HEK293 (cell line): ENCODE results near the gene CRB2.

Experiments used
- CTCF ChIA-PET: fragments of 350-600 bp; formaldehyde crosslinking; extraction: SDS; loops from one replicate; lab custom pipeline; 2021; ENCODE audit warnings: antibody characterized with exemption; lab: Yijun Ruan, JAX
- POLR2A ChIA-PET: fragments of 300-600 bp; formaldehyde crosslinking; extraction: SDS; loops from one replicate; lab custom pipeline; 2020; ENCODE audit warnings: antibody characterized with exemption, inconsistent platforms; lab: Yijun Ruan, JAX
- H3K27ac ChIP-seq: fragments of 200-500 bp; sonication (Bioruptor generic); 2 replicates; pipeline ENCODE4 v1.5.1; 2014; ENCODE audit warnings: low read depth, low read length, control low read depth, inconsistent platforms; ENCODE audit errors: extremely low read depth
- H3K36me3 ChIP-seq, 2 experiments: fragments of 200-500 bp in 1 of 2; sonication (Bioruptor generic) in 1 of 2; 1 replicate in 1 of 2; 2 replicates in 1 of 2; pipeline ENCODE4 v1.5.1; 2014 to 2017; ENCODE audit warnings: inconsistent platforms in 2 of 2, low read length in 2 of 2; ENCODE audit not compliant: control insufficient read depth in 2 of 2, insufficient read depth in 1 of 2
- H3K4me1 ChIP-seq: fragments of 200-500 bp; sonication (Bioruptor generic); 2 replicates; pipeline ENCODE4 v1.5.1; 2014; ENCODE audit warnings: mild to moderate bottlenecking, low read length, inconsistent platforms; ENCODE audit not compliant: control insufficient read depth, insufficient read depth
- H3K4me3 ChIP-seq: 2 replicates; pipeline ENCODE4 v1.5.1; 2011; ENCODE audit warnings: low read depth, mild to moderate bottlenecking, control low read depth, low read length, moderate library complexity
- H3K9me3 ChIP-seq: fragments of 200-500 bp; sonication (Bioruptor generic); 2 replicates; pipeline ENCODE4 v1.5.1; 2014; ENCODE audit warnings: low read depth, low read length, inconsistent platforms; ENCODE audit not compliant: control insufficient read depth, insufficient read depth
- BCL11A ChIP-seq: fragments of 450-650 bp; formaldehyde crosslinking; IDR thresholded peaks from 2 replicates; pipeline ENCODE4 v1.5.1; 2016; ENCODE audit warnings: low read depth, missing biosample characterization, missing genetic modification characterization
- GLIS1 ChIP-seq: fragments of 450-650 bp; formaldehyde crosslinking; IDR thresholded peaks from 2 replicates; pipeline ENCODE4 v1.5.1; 2016; ENCODE audit warnings: missing biosample characterization, missing genetic modification characterization
- SCRT1 ChIP-seq: fragments of 450-650 bp; formaldehyde crosslinking; IDR thresholded peaks from 2 replicates; pipeline ENCODE4 v1.5.1; 2016; ENCODE audit warnings: missing biosample characterization, missing genetic modification characterization, borderline replicate concordance
- SP7 ChIP-seq: fragments of 450-650 bp; formaldehyde crosslinking; IDR thresholded peaks from 2 replicates; pipeline ENCODE4 v1.5.1; 2016; ENCODE audit warnings: missing biosample characterization, missing genetic modification characterization
- ZBTB17 ChIP-seq: fragments of 450-650 bp; formaldehyde crosslinking; IDR thresholded peaks from 2 replicates; pipeline ENCODE4 v1.5.1; 2016; ENCODE audit warnings: missing biosample characterization, missing genetic modification characterization
- ZBTB20 ChIP-seq: fragments of 450-650 bp; formaldehyde crosslinking; IDR thresholded peaks from 2 replicates; pipeline ENCODE4 v1.5.1; 2016; ENCODE audit warnings: missing biosample characterization, missing genetic modification characterization
- ZBTB26 ChIP-seq: fragments of 450-650 bp; formaldehyde crosslinking; optimal IDR thresholded peaks from 2 replicates; pipeline ENCODE3; 2016; ENCODE audit warnings: missing biosample characterization, mild to moderate bottlenecking, missing genetic modification characterization
- ZFP41 ChIP-seq: fragments of 450-650 bp; formaldehyde crosslinking; IDR thresholded peaks from 2 replicates; pipeline ENCODE4 v1.5.1; 2016; ENCODE audit warnings: missing biosample characterization, missing genetic modification characterization, borderline replicate concordance
- ZIC2 ChIP-seq: fragments of 450-650 bp; formaldehyde crosslinking; IDR thresholded peaks from 2 replicates; pipeline ENCODE4 v1.5.1; 2016; ENCODE audit warnings: missing biosample characterization, missing genetic modification characterization
- ZNF112 ChIP-seq: fragments of 450-650 bp; formaldehyde crosslinking; IDR thresholded peaks from 2 replicates; pipeline ENCODE4 v1.5.0; 2017; ENCODE audit warnings: missing biosample characterization, missing genetic modification characterization
- ZNF132 ChIP-seq: fragments of 450-650 bp; formaldehyde crosslinking; IDR thresholded peaks from 2 replicates; pipeline ENCODE4 v1.5.1; 2017; ENCODE audit warnings: missing biosample characterization, missing genetic modification characterization, borderline replicate concordance
- ZNF280C ChIP-seq: fragments of 450-650 bp; formaldehyde crosslinking; IDR thresholded peaks from 2 replicates; pipeline ENCODE4 v1.5.1; 2016; ENCODE audit warnings: missing biosample characterization, missing genetic modification characterization
- ZNF394 ChIP-seq: fragments of 450-650 bp; formaldehyde crosslinking; IDR thresholded peaks from 2 replicates; pipeline ENCODE4 v1.5.1; 2016; ENCODE audit warnings: missing biosample characterization, missing genetic modification characterization, mild to moderate bottlenecking, moderate library complexity, borderline replicate concordance
- ZNF544 ChIP-seq: fragments of 450-650 bp; formaldehyde crosslinking; IDR thresholded peaks from 2 replicates; pipeline ENCODE4 v1.5.0; 2017; ENCODE audit warnings: missing biosample characterization, missing genetic modification characterization
- ZNF548 ChIP-seq: fragments of 450-650 bp; formaldehyde crosslinking; IDR thresholded peaks from 2 replicates; pipeline ENCODE4 v1.5.1; 2016; ENCODE audit warnings: missing biosample characterization, missing genetic modification characterization
- ZNF600 ChIP-seq: fragments of 450-650 bp; formaldehyde crosslinking; IDR thresholded peaks from 2 replicates; pipeline ENCODE4 v1.5.1; 2016; ENCODE audit warnings: missing biosample characterization, missing genetic modification characterization
- ZNF704 ChIP-seq: fragments of 450-650 bp; formaldehyde crosslinking; IDR thresholded peaks from 2 replicates; pipeline ENCODE4 v1.5.1; 2016; ENCODE audit warnings: missing biosample characterization, missing genetic modification characterization
- ZXDB ChIP-seq: fragments of 450-650 bp; formaldehyde crosslinking; IDR thresholded peaks from 2 replicates; pipeline ENCODE4 v1.5.1; 2016; ENCODE audit warnings: missing biosample characterization, missing genetic modification characterization
- TF ChIP-seq, protein P1 (sequence below): fragments of 450-650 bp; formaldehyde crosslinking; IDR thresholded peaks from 2 replicates; pipeline ENCODE4 v1.5.1; 2017; ENCODE audit warnings: missing biosample characterization, missing genetic modification characterization
- TF ChIP-seq, protein P2 (sequence below): fragments of 450-650 bp; formaldehyde crosslinking; IDR thresholded peaks from 2 replicates; pipeline ENCODE4 v1.5.1; 2016; ENCODE audit warnings: missing biosample characterization, missing genetic modification characterization

CRB2 gene

GRCh38 chr9:123318961-123319421 lies 37.0 kb upstream of the CRB2 start:
- Histone ChIP-seq H3K4me1 (no peaks in the 10 kb centered on the region), H3K27ac (no peak overlapping the region), H3K4me3 (no peak overlapping the region), H3K9me3 (no peaks in the 10 kb centered on the region), H3K36me3 (no peaks in the 10 kb centered on the region)
- CTCF ChIA-PET, result interaction anchor here (0.7 to 1.1 kb wide), 2 partner anchors 35 to 237 kb away, joined by 3 read pairs; no protein-coding TSS in a partner anchor
- POLR2A ChIA-PET, result no interaction called here
- TF ChIP-seq ZNF132 (no peak), ZNF600 (tag by site-specific recombination) (peak; percentile 35; the same call in 1 of the 2 replicates), ZFP41 (tag by site-specific recombination) (no peak), ZNF280C (tag by site-specific recombination) (no peak), ZBTB17 (tag by site-specific recombination) (peak; percentile 63; the same call in 1 of the 2 replicates), ZBTB26 (no peak), SP7 (no peak)
- TF ChIP-seq, protein P1, sequence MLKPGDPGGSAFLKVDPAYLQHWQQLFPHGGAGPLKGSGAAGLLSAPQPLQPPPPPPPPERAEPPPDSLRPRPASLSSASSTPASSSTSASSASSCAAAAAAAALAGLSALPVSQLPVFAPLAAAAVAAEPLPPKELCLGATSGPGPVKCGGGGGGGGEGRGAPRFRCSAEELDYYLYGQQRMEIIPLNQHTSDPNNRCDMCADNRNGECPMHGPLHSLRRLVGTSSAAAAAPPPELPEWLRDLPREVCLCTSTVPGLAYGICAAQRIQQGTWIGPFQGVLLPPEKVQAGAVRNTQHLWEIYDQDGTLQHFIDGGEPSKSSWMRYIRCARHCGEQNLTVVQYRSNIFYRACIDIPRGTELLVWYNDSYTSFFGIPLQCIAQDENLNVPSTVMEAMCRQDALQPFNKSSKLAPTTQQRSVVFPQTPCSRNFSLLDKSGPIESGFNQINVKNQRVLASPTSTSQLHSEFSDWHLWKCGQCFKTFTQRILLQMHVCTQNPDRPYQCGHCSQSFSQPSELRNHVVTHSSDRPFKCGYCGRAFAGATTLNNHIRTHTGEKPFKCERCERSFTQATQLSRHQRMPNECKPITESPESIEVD (tag by site-specific recombination), result no peak

- no peak for TF ChIP-seq BCL11A (tag by site-specific recombination)
- no peak for TF ChIP-seq ZIC2
- TF ChIP-seq ZNF394 (tag by site-specific recombination), result no peak
- TF ChIP-seq ZBTB20 (tag by site-specific recombination), result no peak
- TF ChIP-seq ZNF544 (tag by site-specific recombination), result no peak
- no peak for TF ChIP-seq ZXDB (tag by site-specific recombination)
- no peak for TF ChIP-seq ZNF112
- TF ChIP-seq ZNF548, result no peak
- TF ChIP-seq, protein P2, sequence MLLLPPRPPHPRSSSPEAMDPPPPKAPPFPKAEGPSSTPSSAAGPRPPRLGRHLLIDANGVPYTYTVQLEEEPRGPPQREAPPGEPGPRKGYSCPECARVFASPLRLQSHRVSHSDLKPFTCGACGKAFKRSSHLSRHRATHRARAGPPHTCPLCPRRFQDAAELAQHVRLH (tag by site-specific recombination), result no peak
- no peak for TF ChIP-seq ZNF704 (tag by site-specific recombination)
- no peak for TF ChIP-seq GLIS1
- TF ChIP-seq SCRT1 (tag by site-specific recombination), result no peak
Observed at GRCh38 chr9:123319541-123320339, 36.3 kb upstream of the CRB2 start.

More at GRCh38 chr9:123319541-123320339, 36.3 kb upstream of the CRB2 start:
- H3K4me3 ChIP-seq, result no peak overlapping the region
- CTCF ChIA-PET, result no interaction called here
- H3K36me3 ChIP-seq, result no peaks in the 10 kb centered on the region
- POLR2A ChIA-PET, result no interaction called here
- H3K27ac ChIP-seq, result no peak overlapping the region
- H3K9me3 ChIP-seq, result no peaks in the 10 kb centered on the region
- H3K4me1 ChIP-seq, result no peaks in the 10 kb centered on the region
